Progenitor cell of endocrine pancreas (in vitro differentiated cells): Measurements from ENCODE around the gene MTHFD1L. TPM values are rescaled to one million over a fixed set of nuclear protein-coding genes. Genes with fewer than 3 reads are reported as not detected.

ENCODE experiments used
- DNase-seq: peaks from one replicate; pipeline ENCODE4 v3.0.0; 2021; ENCODE audit warnings: low spot score; ENCODE audit not compliant: unreplicated experiment
- H3K27ac Mint-ChIP-seq: 2 replicates; pipeline ENCODE4 v1.8.0; 2021; ENCODE audit warnings: mild to moderate bottlenecking, moderate library complexity, mixed read lengths
- H3K27me3 Mint-ChIP-seq: 2 replicates; pipeline ENCODE4 v1.8.0; 2021; ENCODE audit warnings: mixed read lengths
- H3K36me3 Mint-ChIP-seq: 2 replicates; pipeline ENCODE4 v1.8.0; 2022; ENCODE audit warnings: mixed read lengths; ENCODE audit not compliant: insufficient read depth
- H3K4me1 Mint-ChIP-seq: 2 replicates; pipeline ENCODE4 v1.8.0; 2021; ENCODE audit warnings: low read depth, mixed read lengths
- H3K4me3 Mint-ChIP-seq: 2 replicates; pipeline ENCODE4 v1.8.0; 2021; ENCODE audit warnings: low read depth, mild to moderate bottlenecking, moderate library complexity, mixed read lengths
- H3K9me3 Mint-ChIP-seq: 2 replicates; pipeline ENCODE4 v1.8.0; 2021; ENCODE audit warnings: low read depth, mixed read lengths
- total RNA-seq: library from RNA; stranded (reverse); gene quantifications from 2 replicates; pipeline ENCODE4 v1.2.1, GENCODE V29; 2021
- TF ChIP-seq, protein P1 (sequence below): fragments of 200-600 bp; sonication (generic); IDR thresholded peaks from one replicate; pipeline ENCODE4 v1.5.0; 2021; ENCODE audit warnings: antibody characterized with exemption, mild to moderate bottlenecking; ENCODE audit not compliant: unreplicated experiment

The MTHFD1L gene
- total RNA-seq, 1 donor from 2014 or later: 37.4 TPM

DNA sequence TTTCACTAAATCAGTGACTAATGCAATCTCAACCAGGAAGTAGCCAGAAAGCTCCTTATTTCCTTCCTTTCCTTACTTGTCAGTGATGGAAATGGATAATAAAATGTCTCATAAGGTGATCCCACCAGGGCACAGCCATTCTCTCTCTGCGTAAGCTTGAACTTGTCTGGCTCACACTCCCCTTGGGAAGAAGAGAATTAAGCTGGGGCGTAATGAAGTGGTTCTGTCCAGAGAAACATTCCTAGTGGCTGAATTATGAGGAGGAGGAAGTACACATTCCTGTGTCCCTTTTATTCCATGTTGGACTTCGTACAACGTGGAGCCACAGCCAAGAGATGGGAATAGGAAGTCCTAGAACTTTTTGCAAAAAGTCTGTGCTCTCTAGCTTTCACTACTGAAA is 93.7 kb downstream of the MTHFD1L start:
- Mint-ChIP-seq H3K36me3 (peaks cover 10% of the 10 kb centered on the region), H3K4me1 (no peaks in the 10 kb centered on the region), H3K27ac (no peak overlapping the region), H3K27me3 (no peaks in the 10 kb centered on the region), H3K4me3 (no peak overlapping the region), H3K9me3 (no peaks in the 10 kb centered on the region)
- DNase-seq: no peak
- TF ChIP-seq, protein P1, sequence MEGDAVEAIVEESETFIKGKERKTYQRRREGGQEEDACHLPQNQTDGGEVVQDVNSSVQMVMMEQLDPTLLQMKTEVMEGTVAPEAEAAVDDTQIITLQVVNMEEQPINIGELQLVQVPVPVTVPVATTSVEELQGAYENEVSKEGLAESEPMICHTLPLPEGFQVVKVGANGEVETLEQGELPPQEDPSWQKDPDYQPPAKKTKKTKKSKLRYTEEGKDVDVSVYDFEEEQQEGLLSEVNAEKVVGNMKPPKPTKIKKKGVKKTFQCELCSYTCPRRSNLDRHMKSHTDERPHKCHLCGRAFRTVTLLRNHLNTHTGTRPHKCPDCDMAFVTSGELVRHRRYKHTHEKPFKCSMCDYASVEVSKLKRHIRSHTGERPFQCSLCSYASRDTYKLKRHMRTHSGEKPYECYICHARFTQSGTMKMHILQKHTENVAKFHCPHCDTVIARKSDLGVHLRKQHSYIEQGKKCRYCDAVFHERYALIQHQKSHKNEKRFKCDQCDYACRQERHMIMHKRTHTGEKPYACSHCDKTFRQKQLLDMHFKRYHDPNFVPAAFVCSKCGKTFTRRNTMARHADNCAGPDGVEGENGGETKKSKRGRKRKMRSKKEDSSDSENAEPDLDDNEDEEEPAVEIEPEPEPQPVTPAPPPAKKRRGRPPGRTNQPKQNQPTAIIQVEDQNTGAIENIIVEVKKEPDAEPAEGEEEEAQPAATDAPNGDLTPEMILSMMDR: no peak

DNA sequence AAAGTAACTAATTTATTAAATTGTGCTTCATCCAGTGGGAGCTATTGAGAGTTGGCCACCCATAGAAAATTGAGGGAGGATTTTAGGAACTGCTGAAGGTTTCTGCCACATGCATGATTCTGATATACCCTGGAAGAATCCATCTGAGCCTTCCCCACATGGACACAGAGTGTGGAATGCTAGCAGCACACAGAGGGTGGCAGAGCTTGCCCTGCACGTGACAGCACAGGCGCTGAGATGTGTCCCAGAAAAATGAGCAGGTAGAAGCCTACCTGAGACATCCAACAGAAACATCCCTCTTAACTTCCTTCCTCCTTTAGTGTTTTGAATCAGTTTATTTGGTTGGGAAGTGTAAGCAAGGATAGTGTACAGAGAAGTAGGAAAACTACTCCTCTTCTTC is 96.9 kb downstream of the MTHFD1L start:
- Mint-ChIP-seq H3K9me3 (no peaks in the 10 kb centered on the region), H3K4me3 (no peak overlapping the region), H3K4me1 (no peaks in the 10 kb centered on the region), H3K27me3 (no peaks in the 10 kb centered on the region), H3K27ac (no peak overlapping the region), H3K36me3 (peaks cover 13% of the 10 kb centered on the region)
- no peak for DNase-seq
- TF ChIP-seq, protein P1: no peak

DNA sequence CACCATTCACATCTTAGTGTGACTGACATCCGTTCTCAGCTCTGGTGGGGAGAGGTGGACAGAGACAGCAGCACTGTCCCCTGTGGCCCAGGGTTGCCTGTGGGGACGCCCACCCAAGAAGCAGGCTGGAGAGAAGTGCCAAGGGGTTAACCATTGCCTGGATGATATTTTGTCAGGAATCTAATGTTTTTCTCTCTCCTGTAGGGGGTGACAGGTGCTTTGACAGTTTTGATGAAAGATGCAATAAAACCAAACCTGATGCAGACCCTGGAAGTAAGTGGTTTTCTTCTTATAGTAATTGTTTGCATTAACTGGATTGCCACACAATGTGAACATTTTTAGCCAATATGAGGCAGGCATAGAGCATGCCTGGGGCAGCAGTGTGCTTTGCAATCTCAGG is 99.3 kb downstream of the MTHFD1L start:
- no peaks in the 10 kb centered on the region for H3K9me3 Mint-ChIP-seq
- no peak overlapping the region for H3K4me3 Mint-ChIP-seq
- no peak overlapping the region for H3K27ac Mint-ChIP-seq
- H3K27me3 Mint-ChIP-seq: no peaks in the 10 kb centered on the region
- no peak for DNase-seq
- H3K4me1 Mint-ChIP-seq: peaks cover 3% of the 10 kb centered on the region
- TF ChIP-seq, protein P1: no peak
- H3K36me3 Mint-ChIP-seq: peaks cover 11% of the 10 kb centered on the region

DNA sequence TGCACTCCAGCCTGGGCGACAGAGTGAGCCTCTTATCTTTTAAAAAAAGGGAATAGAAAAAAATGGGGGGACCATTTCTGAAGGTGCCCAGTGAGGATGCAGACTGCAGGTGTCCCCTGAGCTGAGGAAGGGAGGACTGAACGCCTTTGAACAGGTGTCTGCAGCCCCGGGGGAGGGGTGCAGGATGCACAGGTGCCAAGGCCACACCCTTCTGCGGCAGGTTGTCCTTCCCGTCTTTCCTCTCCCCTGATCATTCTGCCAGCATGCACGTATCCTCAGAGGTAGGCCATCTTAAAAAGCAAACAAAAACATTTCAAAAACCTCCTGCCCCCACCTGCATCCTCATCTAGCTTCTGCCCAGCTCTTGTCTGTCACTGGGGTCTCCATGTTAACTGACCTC is 101.3 kb downstream of the MTHFD1L start:
- Mint-ChIP-seq H3K9me3 (no peaks in the 10 kb centered on the region), H3K27ac (no peak overlapping the region), H3K36me3 (peaks cover 9% of the 10 kb centered on the region)

DNA sequence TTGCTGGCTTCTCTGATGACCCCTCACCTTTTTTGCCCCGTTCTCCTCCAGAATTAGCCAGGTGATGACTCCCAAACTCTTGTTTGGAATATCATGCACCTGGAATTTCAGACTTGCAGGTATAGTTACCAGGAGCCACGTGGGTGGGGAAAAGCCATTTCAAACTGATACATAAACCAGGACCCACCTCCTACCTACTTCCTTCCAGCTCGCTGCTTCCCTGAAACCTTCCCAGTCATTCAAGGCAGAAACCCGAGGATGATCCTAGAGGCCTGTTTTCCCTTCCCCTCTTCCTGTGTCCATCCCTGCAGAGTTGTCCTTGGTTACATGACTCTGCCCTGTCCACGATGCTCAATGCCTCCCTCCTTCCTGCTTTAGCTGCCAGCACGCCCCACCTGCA is 101.9 kb downstream of the MTHFD1L start:
- H3K4me1 Mint-ChIP-seq: peaks cover 6% of the 10 kb centered on the region
- no peak overlapping the region for H3K4me3 Mint-ChIP-seq
- H3K9me3 Mint-ChIP-seq: no peaks in the 10 kb centered on the region
- no peaks in the 10 kb centered on the region for H3K27me3 Mint-ChIP-seq
- no peak overlapping the region for H3K27ac Mint-ChIP-seq
- H3K36me3 Mint-ChIP-seq: peaks cover 9% of the 10 kb centered on the region
- no peak for DNase-seq
- TF ChIP-seq, protein P1: no peak

More for the DNA sequence above, 101.3 kb downstream of the MTHFD1L start:
- no peak for DNase-seq
- Mint-ChIP-seq H3K4me1 (peaks cover 6% of the 10 kb centered on the region), H3K27me3 (no peaks in the 10 kb centered on the region), H3K4me3 (no peak overlapping the region)
- TF ChIP-seq, protein P1: no peak
